Thyroid gland (tissue), 4 donors: ENCODE results near the gene TRAK1.

Experiments
- POLR2A ChIP-seq, 2 donors: fragments of 450-650 bp; IDR thresholded peaks; one replicate each; pipeline ENCODE4 v1.6.1; 2017; ENCODE audit warnings: antibody characterized with exemption in 2 of 2, mild to moderate bottlenecking in 2 of 2, moderate library complexity in 1 of 2
- TF ChIP-seq, protein P1 (sequence below), 6 experiments: fragments of 200-600 bp in 3 of 6; fragments of 450-650 bp in 3 of 6; sonication (generic) in 3 of 6; IDR thresholded peaks; one replicate each; pipeline ENCODE4 v1.5.1; 2016 to 2019; ENCODE audit warnings: antibody characterized with exemption in 6 of 6, mild to moderate bottlenecking in 2 of 6, inconsistent platforms in 1 of 6, moderate library complexity in 1 of 6

GRCh38 chr3:42266085-42266484 lies 174.9 kb downstream of the TRAK1 start, which contains the start of gene CCK:
- TF ChIP-seq, protein P1, sequence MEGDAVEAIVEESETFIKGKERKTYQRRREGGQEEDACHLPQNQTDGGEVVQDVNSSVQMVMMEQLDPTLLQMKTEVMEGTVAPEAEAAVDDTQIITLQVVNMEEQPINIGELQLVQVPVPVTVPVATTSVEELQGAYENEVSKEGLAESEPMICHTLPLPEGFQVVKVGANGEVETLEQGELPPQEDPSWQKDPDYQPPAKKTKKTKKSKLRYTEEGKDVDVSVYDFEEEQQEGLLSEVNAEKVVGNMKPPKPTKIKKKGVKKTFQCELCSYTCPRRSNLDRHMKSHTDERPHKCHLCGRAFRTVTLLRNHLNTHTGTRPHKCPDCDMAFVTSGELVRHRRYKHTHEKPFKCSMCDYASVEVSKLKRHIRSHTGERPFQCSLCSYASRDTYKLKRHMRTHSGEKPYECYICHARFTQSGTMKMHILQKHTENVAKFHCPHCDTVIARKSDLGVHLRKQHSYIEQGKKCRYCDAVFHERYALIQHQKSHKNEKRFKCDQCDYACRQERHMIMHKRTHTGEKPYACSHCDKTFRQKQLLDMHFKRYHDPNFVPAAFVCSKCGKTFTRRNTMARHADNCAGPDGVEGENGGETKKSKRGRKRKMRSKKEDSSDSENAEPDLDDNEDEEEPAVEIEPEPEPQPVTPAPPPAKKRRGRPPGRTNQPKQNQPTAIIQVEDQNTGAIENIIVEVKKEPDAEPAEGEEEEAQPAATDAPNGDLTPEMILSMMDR (IDR thresholded peaks at IDR 0.05): no peak
- no peak for TF ChIP-seq POLR2A (IDR thresholded peaks at IDR 0.05)
